Activated effector memory CD4-positive, alpha-beta T cell treated with anti-CD3 and anti-CD28 coated beads, Interleukin-2, amount 50 U/mL, for 16 hours (primary cell): Measurements from ENCODE around the gene HNF1B.
A peak's percentile ranks its signal among the peaks of the same experiment; 100 is the strongest.

ENCODE experiments used
- DNase-seq: peaks from one replicate; pipeline ENCODE4 v3.0.0-alpha.2; 2020

The HNF1B gene

GRCh38 chr17:37732316-37732715 lies 12.5 kb downstream of the HNF1B start:
- DNase-seq = no peak

- peak; percentile 31 for DNase-seq
These were observed 13.8 kb downstream of the HNF1B start for GRCh38 chr17:37731056-37731455.

- peak; percentile 33 for DNase-seq
These were observed 15.0 kb downstream of the HNF1B start for GRCh38 chr17:37729905-37730304.

- DNase-seq = no peak
These were observed 17.8 kb downstream of the HNF1B start for GRCh38 chr17:37726891-37727675.

GRCh38 chr17:37726248-37726647 lies 18.6 kb downstream of the HNF1B start:
- DNase-seq = no peak

- no peak for DNase-seq
These were observed 19.2 kb downstream of the HNF1B start for GRCh38 chr17:37725601-37726146.

GRCh38 chr17:37725021-37725595 lies 19.8 kb downstream of the HNF1B start:
- DNase-seq = no peak

- DNase-seq = no peak
These were observed 23.9 kb downstream of the HNF1B start for GRCh38 chr17:37720989-37721388.

GRCh38 chr17:37719866-37720265 lies 25.0 kb downstream of the HNF1B start:
- DNase-seq = no peak

GRCh38 chr17:37718324-37719048 lies 26.4 kb downstream of the HNF1B start:
- no peak for DNase-seq

GRCh38 chr17:37717627-37718323 lies 27.1 kb downstream of the HNF1B start:
- no peak for DNase-seq

GRCh38 chr17:37714897-37715296 lies 30.0 kb downstream of the HNF1B start:
- DNase-seq = no peak

- no peak for DNase-seq
These were observed 31.2 kb downstream of the HNF1B start for GRCh38 chr17:37713624-37714023.

GRCh38 chr17:37713028-37713431 lies 31.8 kb downstream of the HNF1B start:
- no peak for DNase-seq

- DNase-seq = no peak
These were observed 33.7 kb downstream of the HNF1B start for GRCh38 chr17:37711113-37711512.

GRCh38 chr17:37710344-37710886 lies 34.4 kb downstream of the HNF1B start:
- DNase-seq = no peak

- DNase-seq = no peak
These were observed 36.1 kb downstream of the HNF1B start for GRCh38 chr17:37708616-37709212.

- DNase-seq = no peak
These were observed 36.7 kb downstream of the HNF1B start for GRCh38 chr17:37708008-37708615.

- DNase-seq = no peak
These were observed 38.4 kb downstream of the HNF1B start for GRCh38 chr17:37706446-37706845.

- no peak for DNase-seq
These were observed 42.3 kb downstream of the HNF1B start for GRCh38 chr17:37702598-37702997.

- DNase-seq = peak; percentile 65
These were observed 43.4 kb downstream of the HNF1B start for GRCh38 chr17:37701496-37701898.

GRCh38 chr17:37700881-37701280 lies 44.0 kb downstream of the HNF1B start:
- no peak for DNase-seq
